Suprapubic skin (tissue), 4 donors: Measurements from ENCODE around the gene ATXN7L1.

Experiments used
- CTCF ChIP-seq, 2 donors: fragments of 200-600 bp in 1 of 2; fragments of 450-650 bp in 1 of 2; sonication (generic) in 1 of 2; IDR thresholded peaks; one replicate each; pipeline ENCODE4 v1.5.1; 2016 to 2019; ENCODE audit warnings: antibody characterized with exemption in 2 of 2, mild to moderate bottlenecking in 1 of 2, moderate library complexity in 1 of 2
- POLR2A ChIP-seq, 2 donors: fragments of 450-650 bp; IDR thresholded peaks; one replicate each; pipeline ENCODE4 v1.6.1; 2017; ENCODE audit warnings: antibody characterized with exemption in 2 of 2, mild to moderate bottlenecking in 2 of 2, moderate library complexity in 2 of 2
- POLR2AphosphoS5 ChIP-seq, 3 donors: sonication (generic); formaldehyde crosslinking; IDR thresholded peaks; one replicate each; pipeline ENCODE4 v1.6.1; 2017; ENCODE audit warnings: antibody characterized with exemption in 3 of 3

- TF ChIP-seq CTCF (IDR thresholded peaks at IDR 0.05) = no peak
- no peak for TF ChIP-seq POLR2AphosphoS5 (IDR thresholded peaks at IDR 0.05)
- no peak for TF ChIP-seq POLR2A (IDR thresholded peaks at IDR 0.05)
Observed at GRCh38 chr7:105699568-105700236, 176.7 kb downstream of the ATXN7L1 start.
